ENCODE measurements around the gene HSPB9.

GRCh38 chr17:42088736-42089135 is 33.9 kb upstream of the HSPB9 start:
- no peak for TF ChIP-seq CTCF (IDR thresholded peaks at IDR 0.05; ENCODE audit: insufficient read depth, low read length, poor library complexity, severe bottlenecking)
- TF ChIP-seq EZH2phosphoT487 (conservative IDR thresholded peaks at IDR 0.05; ENCODE audit: low read length): no peak

Measured in SU-DHL-6 (cell line).